GM23248 (cell line): Measurements from ENCODE around the gene WFDC5.

Source experiments
- EZH2 ChIP-seq: fragments of 200-600 bp; sonication (generic); IDR thresholded peaks from 2 replicates; pipeline ENCODE4 v1.6.1; 2018; ENCODE audit warnings: antibody characterized with exemption, mild to moderate bottlenecking; ENCODE audit not compliant: insufficient read depth, poor library complexity, severe bottlenecking
- EZH2phosphoT487 ChIP-seq: fragments of 200-600 bp; sonication (generic); IDR thresholded peaks from 2 replicates; pipeline ENCODE4 v1.6.1; 2018; ENCODE audit warnings: antibody characterized with exemption, moderate library complexity, mild to moderate bottlenecking, low read depth; ENCODE audit not compliant: insufficient read depth

GRCh38 chr20:45080867-45081624 lies 33.9 kb downstream of the WFDC5 start:
- TF ChIP-seq EZH2: no peak
- TF ChIP-seq EZH2phosphoT487: no peak
